HG02623 (cell line): ENCODE data around the gene TMEM33.

ENCODE experiments used
- ATAC-seq: cut with Tn5 transposase; IDR thresholded peaks from one replicate; pipeline ENCODE4 v1.9.1; 2021; ENCODE audit warnings: moderate library complexity; ENCODE audit not compliant: unreplicated experiment

The TMEM33 gene

GRCh38 chr4:41992967-41993857 lies 58.0 kb downstream of the TMEM33 start:
- no peak for ATAC-seq

- no peak for ATAC-seq
Observed at GRCh38 chr4:41994461-41994985, 59.3 kb downstream of the TMEM33 start.

- ATAC-seq: no peak
Observed at GRCh38 chr4:41998019-41998418, 62.8 kb downstream of the TMEM33 start.

- ATAC-seq: no peak
Observed at GRCh38 chr4:41999321-41999720, 64.1 kb downstream of the TMEM33 start.

- ATAC-seq: no peak
Observed at GRCh38 chr4:42008011-42008786, 73.0 kb downstream of the TMEM33 start.
